Hematopoietic multipotent progenitor cell (in vitro differentiated cells): ENCODE results near the gene MTA3. TPM values are rescaled to one million over a fixed set of nuclear protein-coding genes. Genes with fewer than 3 reads are reported as not detected.
A peak's percentile ranks its signal among the peaks of the same experiment; 100 is the strongest.
"Not testable (repeated sequence)": the region's sequence is repeated elsewhere in the genome, so short reads cannot be mapped to it uniquely, and the experiment has no call there.

ENCODE experiments used
- DNase-seq, 3 donors: peaks; one replicate each; pipeline ENCODE4 v3.0.0-alpha.2; 2011 to 2015; ENCODE audit warnings: low read depth in 2 of 3, low spot score in 2 of 3
- total RNA-seq: library from RNA; depleted of rRNA; stranded (reverse); fragments of >200 nt; gene quantifications from one replicate; pipeline ENCODE4 v1.2.3, GENCODE V29; 2012

MTA3 gene
- total RNA-seq: 3.5 TPM

- DNase-seq: peak in 2 of 3 donors; percentile 26 to 40
Measured at GRCh38 chr2:42568401-42569115, at the start of gene MTA3. Gene MTA3, plus strand, starts transcription at chr2:42568632. Its CDS starts 114 bp downstream, at chr2:42568746.

DNA sequence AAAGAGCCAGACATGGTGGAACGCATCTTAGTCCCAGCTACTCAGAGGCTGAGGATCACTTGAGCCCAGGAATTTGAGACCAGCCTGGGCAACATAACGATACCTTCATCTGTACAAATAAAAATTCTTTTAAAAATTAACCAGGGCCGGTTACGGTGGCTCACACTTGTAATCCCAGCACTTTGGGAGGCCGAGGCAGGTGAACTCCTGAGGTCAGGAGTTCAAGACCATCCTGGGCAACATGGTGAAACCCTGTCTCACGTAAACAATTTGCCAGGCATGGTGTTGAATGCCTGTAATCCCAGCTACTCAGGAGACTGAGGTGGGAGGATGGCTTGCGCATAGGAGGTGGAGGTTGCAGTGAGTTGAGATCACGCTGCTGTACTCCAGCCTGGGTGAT, 48.8 kb upstream of the MTA3 start:
- no peak for DNase-seq

DNA sequence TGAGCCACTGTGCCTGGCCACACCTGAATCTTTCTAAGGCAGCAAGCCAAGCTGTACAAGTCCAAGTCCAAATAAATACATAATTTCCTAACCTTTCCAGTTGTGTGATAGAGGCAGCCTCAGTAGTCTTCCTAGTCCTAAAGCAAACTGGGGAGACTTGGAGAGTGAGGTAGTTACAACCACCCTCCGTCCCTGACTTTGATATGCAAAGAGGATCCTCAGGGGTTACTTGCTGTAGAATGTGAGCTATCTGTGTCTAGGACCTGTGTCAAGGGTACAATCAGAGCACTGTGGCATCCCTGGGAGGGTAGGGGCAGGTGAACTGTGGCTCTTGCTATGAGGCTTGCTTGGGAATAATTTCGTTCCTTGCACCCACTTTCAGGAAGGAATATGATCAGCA, 46.4 kb upstream of the MTA3 start:
- no peak for DNase-seq

DNA sequence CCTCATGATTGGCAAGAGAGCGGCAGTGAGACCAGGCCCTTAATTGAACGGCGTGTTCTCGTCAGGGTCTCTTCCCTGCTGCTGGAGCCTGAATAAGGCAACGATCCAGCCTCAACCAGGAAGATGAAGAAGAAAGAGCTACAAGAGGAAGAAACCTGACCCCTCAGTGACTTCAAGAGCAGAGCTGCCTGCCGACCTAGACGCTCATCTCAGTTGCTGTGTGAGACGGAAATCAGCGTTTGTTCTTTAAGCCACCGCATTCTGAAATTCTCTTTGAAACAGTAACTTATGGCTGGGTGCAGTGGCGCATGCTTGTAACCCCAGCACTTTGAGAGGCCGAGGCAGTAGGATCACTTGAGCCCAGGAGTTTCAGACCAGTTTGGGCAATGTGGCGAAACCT, 45.1 kb upstream of the MTA3 start:
- no peak for DNase-seq

- DNase-seq: no peak
Measured at GRCh38 chr2:42532397-42532796, 36.0 kb upstream of the MTA3 start.

- no peak for DNase-seq
Measured at GRCh38 chr2:42537493-42537892, 30.9 kb upstream of the MTA3 start.

DNA sequence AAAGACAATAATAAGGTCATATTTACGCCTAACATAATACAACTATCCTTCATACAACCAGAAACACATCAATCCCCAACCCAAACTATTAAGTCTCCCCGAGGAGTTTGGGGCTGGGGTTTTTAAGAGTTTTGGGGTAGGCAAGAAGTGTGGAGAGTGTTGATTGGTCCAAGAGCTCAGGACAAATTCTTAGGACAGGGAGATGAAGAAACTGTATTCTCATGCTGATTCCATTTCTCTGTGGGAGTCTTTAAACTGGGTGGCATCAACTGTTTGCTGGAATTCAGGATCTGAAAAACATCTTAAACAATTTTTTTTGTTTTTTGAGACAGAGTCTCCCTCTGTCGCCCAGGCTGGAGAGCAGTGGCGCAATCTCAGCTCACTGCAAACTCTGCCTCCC, 25.6 kb upstream of the MTA3 start:
- no peak for DNase-seq

GRCh38 chr2:42545023-42545721, 23.3 kb upstream of the MTA3 start:
- no peak for DNase-seq

DNA sequence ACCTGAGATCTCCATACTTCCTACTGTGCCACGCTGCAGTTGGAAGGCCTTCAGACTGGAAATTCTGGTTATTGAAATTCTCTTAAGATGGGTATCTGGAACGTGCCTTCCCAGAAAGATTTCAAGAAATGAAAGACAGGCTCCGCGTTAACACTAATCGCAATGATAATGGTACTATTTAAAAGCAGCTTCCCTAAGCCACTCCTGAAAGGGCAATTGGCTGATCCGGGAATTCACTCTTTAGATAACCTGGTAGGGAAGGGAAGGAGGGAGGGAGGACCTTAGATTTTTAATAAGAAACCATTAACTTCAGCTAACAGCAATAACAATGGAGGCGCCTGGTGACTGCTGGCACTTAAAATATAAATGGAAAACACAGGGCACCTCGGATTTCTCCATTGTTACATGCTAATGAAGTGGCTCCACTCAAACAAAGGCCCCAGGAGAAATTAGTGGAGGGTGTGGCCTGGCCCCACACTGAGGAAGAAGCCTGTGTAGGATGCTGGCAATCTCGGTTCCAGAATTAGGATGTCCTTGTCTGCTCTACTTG, 22.5 kb upstream of the MTA3 start:
- DNase-seq: no peak

DNA sequence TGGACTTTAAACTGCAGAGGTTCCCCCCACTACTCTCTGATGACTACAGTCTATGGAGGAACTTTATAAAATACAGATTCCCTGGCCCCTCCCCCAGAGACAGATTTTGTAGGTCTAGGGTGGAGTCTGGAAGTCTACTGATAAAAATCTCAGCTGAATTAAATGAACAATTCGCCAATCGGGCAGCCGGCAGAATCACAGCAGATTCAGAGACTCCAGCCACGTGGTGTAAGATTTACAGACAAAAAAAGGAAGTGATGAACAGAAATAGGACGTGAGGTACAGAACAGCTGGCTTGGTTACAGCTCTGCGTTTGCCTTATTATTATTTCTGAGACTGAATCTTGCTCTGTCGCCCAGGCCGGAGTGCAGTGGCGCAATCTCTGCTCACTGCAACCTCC, 21.4 kb upstream of the MTA3 start:
- DNase-seq: peak in 1 of 3 donors; percentile 47

DNA sequence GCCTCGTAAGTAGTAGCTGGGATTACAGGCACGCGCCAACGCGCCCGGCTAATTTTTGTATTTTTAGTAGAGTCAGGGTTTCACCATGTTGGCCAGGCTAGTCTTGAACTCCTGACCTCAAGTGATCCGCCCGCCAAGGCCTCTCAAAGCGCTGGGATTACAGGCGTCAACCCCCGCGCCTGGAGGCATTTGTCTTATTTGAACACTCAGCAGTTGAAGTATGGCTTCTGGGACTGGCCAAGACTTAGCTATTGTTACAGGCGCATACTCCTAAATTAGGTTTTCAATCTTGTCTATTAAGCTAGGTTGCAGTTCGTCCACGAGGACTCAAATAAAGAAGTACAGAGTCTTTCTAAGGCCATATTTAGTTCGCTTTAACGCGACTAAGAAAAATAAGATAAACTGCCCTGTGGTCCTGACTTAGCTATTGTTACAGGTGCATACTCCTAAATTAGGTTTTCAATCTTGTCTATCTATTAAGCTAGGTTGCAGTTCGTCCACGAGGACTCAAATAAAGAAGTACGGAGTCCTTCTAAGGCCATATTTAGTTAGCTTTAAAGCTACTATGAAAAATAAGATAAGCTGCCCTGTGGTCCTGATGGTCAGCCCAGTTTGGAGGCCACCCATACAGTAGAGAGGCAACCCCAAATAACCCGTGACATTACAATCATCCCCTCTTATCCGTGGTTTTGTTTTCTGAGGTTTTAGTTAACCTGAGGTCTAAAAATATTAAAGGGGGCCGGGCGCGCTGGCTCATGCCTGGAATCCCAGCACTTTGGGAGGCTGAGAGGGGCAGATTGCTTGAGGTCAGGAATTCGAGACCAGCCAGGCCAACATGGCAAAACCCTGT, 20.8 kb upstream of the MTA3 start:
- no peak for DNase-seq

DNA sequence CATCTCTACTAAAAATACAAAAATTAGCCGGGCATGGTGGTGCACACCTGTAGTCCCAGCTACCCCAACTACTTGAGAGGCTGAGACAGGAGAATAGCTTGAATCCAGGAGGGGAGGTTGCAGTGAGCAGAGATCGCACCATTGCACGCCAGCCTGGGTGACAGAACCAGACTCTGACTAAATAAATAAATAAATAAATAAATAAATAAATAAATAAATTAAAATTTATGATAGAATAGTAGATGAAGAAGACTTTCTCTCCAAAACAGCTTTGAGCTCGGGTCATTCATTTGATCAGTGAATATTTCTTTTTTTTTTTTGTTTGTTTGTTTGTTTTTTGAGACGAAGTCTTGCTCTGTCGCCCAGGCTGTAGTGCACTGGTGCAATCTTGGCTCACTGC, 17.6 kb upstream of the MTA3 start:
- DNase-seq: no peak

GRCh38 chr2:42554392-42554791, 14.0 kb upstream of the MTA3 start:
- DNase-seq: no peak

DNA sequence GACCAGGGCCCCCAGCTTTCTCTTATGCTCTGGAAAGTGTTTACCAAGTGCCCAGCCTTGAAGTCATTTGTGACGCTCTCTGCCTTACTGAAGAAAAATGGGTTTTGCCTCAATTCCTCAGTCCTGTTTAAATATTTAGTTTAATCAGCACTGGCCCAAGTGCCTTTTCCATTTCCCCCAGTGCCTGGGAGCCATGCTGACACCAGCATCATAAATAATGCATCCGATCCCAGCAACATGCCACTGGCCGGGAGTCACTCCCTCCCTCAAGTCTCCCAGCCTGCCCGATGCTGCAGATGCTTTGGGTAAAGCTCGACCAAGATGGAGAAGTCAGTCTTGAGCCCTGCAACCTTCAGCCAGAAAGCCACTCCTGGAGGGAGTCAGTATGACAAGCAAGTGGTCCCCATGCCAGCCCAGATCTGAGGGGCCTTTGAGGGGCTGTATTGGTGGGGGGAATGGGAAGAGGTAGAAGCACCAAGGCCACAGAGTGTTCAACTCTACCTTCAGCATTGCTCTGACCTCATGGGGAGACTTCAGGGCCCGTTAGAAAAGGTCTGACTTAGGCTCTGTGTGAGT, 12.0 kb upstream of the MTA3 start:
- no peak for DNase-seq

GRCh38 chr2:42557306-42557705, 11.1 kb upstream of the MTA3 start:
- DNase-seq: no peak

DNA sequence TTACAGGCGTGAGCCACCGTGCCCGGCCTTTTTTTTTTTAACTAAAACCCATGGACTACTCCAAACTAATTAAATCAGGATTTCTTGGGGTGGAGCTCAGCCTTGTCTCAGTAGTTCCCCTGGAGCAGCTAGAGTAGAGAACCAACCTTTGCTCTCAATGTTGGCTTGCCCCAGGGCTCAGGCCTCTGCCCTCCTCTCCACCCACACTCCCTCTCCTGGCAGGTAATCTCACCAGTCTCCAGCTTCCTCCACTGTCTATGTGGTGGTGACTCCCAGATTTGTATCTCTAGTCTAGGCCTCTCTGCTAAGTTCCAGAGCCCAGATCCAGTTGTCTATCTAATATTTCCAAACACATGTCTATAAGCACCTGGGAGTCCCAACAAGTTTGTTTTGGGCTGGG, 9.6 kb upstream of the MTA3 start:
- DNase-seq: no peak

GRCh38 chr2:42560133-42560532, 8.3 kb upstream of the MTA3 start:
- DNase-seq: not testable (repeated sequence)

GRCh38 chr2:42560899-42561298, 7.5 kb upstream of the MTA3 start:
- no peak for DNase-seq

DNA sequence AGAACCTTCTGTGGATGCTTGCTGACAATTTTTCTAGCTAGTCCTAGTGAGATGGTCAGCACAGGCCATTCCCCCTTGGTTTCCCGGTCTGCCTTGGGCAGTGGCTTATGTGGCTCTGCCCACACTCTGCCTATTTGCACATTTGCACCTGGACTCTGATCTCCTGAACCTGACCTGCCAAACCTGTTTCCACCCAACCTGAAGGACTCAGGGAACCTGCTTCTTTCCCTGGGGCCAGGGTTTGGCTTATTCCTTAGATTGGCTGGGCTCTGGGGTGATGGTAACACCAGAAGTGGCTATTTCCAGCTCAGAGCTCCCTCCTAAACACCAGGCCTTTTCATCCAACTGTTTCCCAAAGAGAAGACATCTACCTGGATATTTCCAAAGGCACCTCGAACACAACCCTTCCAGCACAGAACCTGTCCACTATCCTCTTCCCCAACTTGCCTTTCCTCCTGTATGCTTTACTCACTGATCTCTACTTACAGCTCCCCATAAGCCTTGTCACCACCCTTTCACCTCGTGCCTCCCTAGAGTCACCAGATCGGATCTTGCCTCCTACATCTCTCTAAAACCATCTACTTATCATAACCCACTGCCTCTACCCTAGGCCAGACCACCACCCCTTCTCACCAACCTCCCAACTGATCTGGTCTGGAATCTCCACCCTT, 5.8 kb upstream of the MTA3 start:
- DNase-seq: no peak

DNA sequence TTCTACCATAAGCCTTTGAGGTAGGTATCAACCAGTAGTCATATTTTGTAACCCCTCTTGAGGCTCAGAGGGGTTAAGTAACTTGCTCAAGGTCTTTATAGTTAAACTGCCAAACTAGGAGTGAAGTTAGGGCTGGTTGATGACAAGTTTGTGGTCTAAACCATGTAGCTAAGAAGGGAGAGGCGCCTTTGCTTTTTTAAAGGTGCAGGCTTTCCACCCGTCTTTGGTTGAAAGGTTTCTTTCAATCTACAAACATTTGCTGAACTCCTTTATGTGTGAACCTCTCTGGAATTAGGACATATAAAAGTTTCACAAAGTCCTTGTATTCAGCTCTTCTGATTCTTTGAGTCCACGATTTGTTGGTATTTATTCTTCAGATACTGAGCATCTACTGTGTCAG, 2.4 kb upstream of the MTA3 start:
- no peak for DNase-seq
